A673 (cell line): ENCODE results near the gene PRB2. TPM values are rescaled to one million over a fixed set of nuclear protein-coding genes. Genes with fewer than 3 reads are reported as not detected.

Experiments
- BruUV-seq: library from RNA; stranded (reverse); fragments of 400-500 nt; replicated peaks from 2 replicates; lab custom pipeline; 2021; lab: Mats Ljungman, UMichigan
- CTCF ChIA-PET: fragments of 300-600 bp; sonication (Branson Sonifier 250); formaldehyde crosslinking; loops from one replicate; lab custom pipeline; 2022; ENCODE audit warnings: antibody characterized with exemption; lab: Charles Lee
- POLR2A ChIA-PET: fragments of 300-600 bp; sonication (Branson Sonifier 250); formaldehyde crosslinking; loops from one replicate; lab custom pipeline; 2022; ENCODE audit warnings: antibody characterized with exemption; ENCODE audit not compliant: low non-redundant PET; lab: Charles Lee
- DNase-seq: peaks from one replicate; pipeline ENCODE4 v3.0.0-alpha.2; 2015; ENCODE audit warnings: low spot score
- H3K27ac ChIP-seq: fragments of 200-600 bp; sonication (generic); 2 replicates; pipeline ENCODE4 v1.5.1; 2016; ENCODE audit warnings: mixed run types, low read depth, mild to moderate bottlenecking, mixed read lengths, antibody characterized with exemption, low read length; ENCODE audit not compliant: poor library complexity, severe bottlenecking
- H3K27me3 ChIP-seq: fragments of 200-600 bp; sonication (generic); replicated peaks from 2 replicates; pipeline ENCODE4 v1.6.1; 2017; ENCODE audit warnings: mixed run types, low read depth, mild to moderate bottlenecking, mixed read lengths, antibody characterized with exemption, low read length; ENCODE audit not compliant: insufficient read depth, poor library complexity
- H3K36me3 ChIP-seq: fragments of 200-600 bp; sonication (generic); 2 replicates; pipeline ENCODE4 v1.6.1; 2016; ENCODE audit warnings: mixed run types, mild to moderate bottlenecking, mixed read lengths, antibody characterized with exemption, low read length; ENCODE audit not compliant: insufficient read depth, poor library complexity, severe bottlenecking
- H3K4me1 ChIP-seq: fragments of 200-600 bp; sonication (generic); 2 replicates; pipeline ENCODE4 v1.6.1; 2017; ENCODE audit warnings: mixed run types, mild to moderate bottlenecking, mixed read lengths, antibody characterized with exemption, low read length; ENCODE audit not compliant: insufficient read depth, poor library complexity, severe bottlenecking
- H3K4me3 ChIP-seq: fragments of 200-600 bp; sonication (generic); 2 replicates; pipeline ENCODE4 v1.5.1; 2016; ENCODE audit warnings: low read depth, mixed run types, mild to moderate bottlenecking, mixed read lengths, low read length; ENCODE audit not compliant: poor library complexity, severe bottlenecking
- H3K9me3 ChIP-seq: fragments of 200-600 bp; sonication (generic); 2 replicates; pipeline ENCODE4 v1.6.1; 2016; ENCODE audit warnings: mixed run types, low read depth, mild to moderate bottlenecking, mixed read lengths, antibody characterized with exemption, low read length; ENCODE audit not compliant: poor library complexity, severe bottlenecking
- CTCF ChIP-seq: fragments of 300-800, 200-600 bp; sonication (generic); conservative IDR thresholded peaks from 2 replicates; pipeline ENCODE4 v1.5.1; 2017; ENCODE audit warnings: low read depth, mild to moderate bottlenecking, antibody characterized with exemption, low read length, moderate library complexity, mixed read lengths
- EZH2 ChIP-seq: fragments of 200-600 bp; sonication (generic); IDR thresholded peaks from 2 replicates; pipeline ENCODE4 v1.6.1; 2017; ENCODE audit warnings: borderline replicate concordance, low read depth, mild to moderate bottlenecking, mixed read lengths, antibody characterized with exemption, low read length; ENCODE audit not compliant: poor library complexity, severe bottlenecking
- intact Hi-C: fragments of 100-400 bp; cut with micrococcal nuclease; formaldehyde crosslinking; loops from one replicate; pipeline ENCODE4 v1.10.0; 2022; ENCODE audit not compliant: unreplicated experiment
- total RNA-seq: library from RNA; stranded (reverse); gene quantifications from 2 replicates; pipeline ENCODE4 v1.2.3, GENCODE V29; 2021

The PRB2 gene
- total RNA-seq, 1 experiment from 2014 or later = not detected

DNA sequence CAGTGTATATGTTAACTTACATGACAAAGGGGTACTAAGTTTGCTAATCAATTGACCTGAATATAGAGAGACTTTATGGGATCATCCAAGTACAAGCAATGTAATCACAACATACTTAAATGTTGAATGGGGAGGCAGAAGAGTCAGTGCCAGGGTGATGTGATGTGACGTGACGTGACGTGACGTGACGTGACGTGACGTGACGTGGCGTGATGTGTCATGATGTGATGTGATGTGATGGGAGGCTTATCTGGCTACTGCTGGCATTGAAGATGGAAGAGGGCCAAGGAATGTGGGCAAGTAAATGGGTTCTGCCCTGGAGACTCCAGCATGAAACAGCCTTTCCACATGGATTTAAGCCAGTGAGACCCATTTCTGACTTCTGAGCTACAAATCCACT, 46.9 kb downstream of the PRB2 start:
- H3K27ac ChIP-seq = no peak overlapping the region
- H3K27me3 ChIP-seq = no peaks in the 10 kb centered on the region
- H3K4me3 ChIP-seq = no peak overlapping the region
- DNase-seq = no peak
- no peaks in the 10 kb centered on the region for H3K36me3 ChIP-seq
- H3K4me1 ChIP-seq = no peaks in the 10 kb centered on the region
- no peaks in the 10 kb centered on the region for H3K9me3 ChIP-seq
- POLR2A ChIA-PET = no interaction called here
- TF ChIP-seq EZH2 = no peak
- no peak for TF ChIP-seq CTCF
- no TSS peak for BruUV-seq
- CTCF ChIA-PET = no interaction called here
- intact Hi-C loops = no loop called here

- intact Hi-C loops = no loop called here
- Histone ChIP-seq H3K4me3 (no peak overlapping the region), H3K4me1 (no peaks in the 10 kb centered on the region), H3K36me3 (no peaks in the 10 kb centered on the region), H3K9me3 (no peaks in the 10 kb centered on the region), H3K27ac (no peak overlapping the region), H3K27me3 (no peaks in the 10 kb centered on the region)
- ChIA-PET POLR2A (no interaction called here), CTCF (no interaction called here)
- no TSS peak for BruUV-seq
- peak; percentile 44; the same call in 1 of the 2 replicates for TF ChIP-seq CTCF
- TF ChIP-seq EZH2 = no peak
- peak; percentile 11 for DNase-seq
Observed at GRCh38 chr12:11347810-11348209, 47.6 kb downstream of the PRB2 start.

GRCh38 chr12:11344500-11344899, 50.9 kb downstream of the PRB2 start:
- intact Hi-C loops = no loop called here
- H3K4me1 ChIP-seq = no peaks in the 10 kb centered on the region
- no peaks in the 10 kb centered on the region for H3K36me3 ChIP-seq
- BruUV-seq = no TSS peak
- H3K9me3 ChIP-seq = no peaks in the 10 kb centered on the region
- H3K27me3 ChIP-seq = no peaks in the 10 kb centered on the region
- ChIA-PET CTCF (no interaction called here), POLR2A (no interaction called here)
- no peak for DNase-seq
- TF ChIP-seq EZH2 = no peak
- no peak for TF ChIP-seq CTCF
- no peak overlapping the region for H3K4me3 ChIP-seq
- H3K27ac ChIP-seq = no peak overlapping the region

Other genes with a start within 250 kb of the PRB2 start
- gene SMIM10L1, start 224.4 kb downstream of the PRB2 start, total RNA-seq = 12.6 and 15.7 TPM in 2 replicates
- not detected in 2 replicates for gene TAS2R42, start 208.6 kb downstream of the PRB2 start, total RNA-seq
- gene PRB3, start 125.9 kb downstream of the PRB2 start, total RNA-seq = not detected in 2 replicates
- not detected in 2 replicates for gene PRB4, start 85.1 kb downstream of the PRB2 start, total RNA-seq